Activated CD8-positive, alpha-beta memory T cell treated with anti-CD3 and anti-CD28 coated beads, Interleukin-2, amount 50 U/mL, for 24 hours (primary cell): ENCODE results near the gene FAM111B.
A peak's percentile ranks its signal among the peaks of the same experiment; 100 is the strongest.
"Not testable (repeated sequence)": the region's sequence is repeated elsewhere in the genome, so short reads cannot be mapped to it uniquely, and the experiment has no call there.

Source experiments
- DNase-seq: peaks from one replicate; pipeline ENCODE4 v3.0.0-alpha.2; 2020; ENCODE audit errors: extremely low read depth

Gene FAM111B

GRCh38 chr11:59102259-59102765, 4.7 kb upstream of the FAM111B start:
- DNase-seq = peak; percentile 27

GRCh38 chr11:59107721-59108120, 684 bp downstream of the FAM111B start:
- DNase-seq = not testable (repeated sequence)

DNA sequence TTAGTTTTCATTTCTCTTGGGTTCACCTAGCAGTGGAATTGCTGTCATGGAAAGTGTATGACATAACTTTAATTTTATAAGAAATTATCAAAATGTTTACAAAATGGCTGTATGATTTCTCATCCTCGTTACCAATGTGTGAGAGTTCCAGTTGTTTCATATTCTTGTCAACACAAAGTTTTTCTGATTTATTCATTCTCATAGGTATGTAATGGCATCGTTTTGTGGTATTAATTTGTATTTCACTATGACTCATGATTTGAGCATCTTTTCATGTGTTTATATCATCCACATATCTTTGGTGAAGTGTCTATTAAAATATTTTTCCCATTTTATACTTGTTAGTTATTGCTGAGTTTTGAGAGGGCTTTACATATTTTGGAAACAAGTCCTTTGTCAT, 5.5 kb downstream of the FAM111B start:
- no peak for DNase-seq

- no peak for DNase-seq
Observed at GRCh38 chr11:59114344-59114743, 7.3 kb downstream of the FAM111B start.

GRCh38 chr11:59115553-59115952, 8.5 kb downstream of the FAM111B start:
- DNase-seq = no peak

DNA sequence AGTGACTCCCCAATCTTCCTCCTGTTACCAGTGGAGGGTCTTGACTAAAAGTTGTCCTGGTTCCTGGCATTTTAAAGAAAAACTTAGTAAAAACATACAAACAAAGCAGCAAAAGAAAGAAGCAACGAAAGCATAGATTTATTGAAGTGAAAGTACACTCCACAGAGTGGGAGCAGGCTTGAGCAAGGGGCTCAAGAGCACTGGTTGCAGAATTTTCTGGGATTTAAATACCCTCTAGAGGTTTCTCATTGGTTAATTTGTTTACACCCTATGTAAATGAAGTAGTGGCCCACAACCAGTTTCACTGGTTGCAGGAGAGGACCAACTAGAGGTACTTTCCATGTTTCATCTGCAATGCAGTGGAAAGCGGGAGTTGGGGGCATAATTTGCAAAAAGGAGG, 10.7 kb downstream of the FAM111B start:
- no peak for DNase-seq

DNA sequence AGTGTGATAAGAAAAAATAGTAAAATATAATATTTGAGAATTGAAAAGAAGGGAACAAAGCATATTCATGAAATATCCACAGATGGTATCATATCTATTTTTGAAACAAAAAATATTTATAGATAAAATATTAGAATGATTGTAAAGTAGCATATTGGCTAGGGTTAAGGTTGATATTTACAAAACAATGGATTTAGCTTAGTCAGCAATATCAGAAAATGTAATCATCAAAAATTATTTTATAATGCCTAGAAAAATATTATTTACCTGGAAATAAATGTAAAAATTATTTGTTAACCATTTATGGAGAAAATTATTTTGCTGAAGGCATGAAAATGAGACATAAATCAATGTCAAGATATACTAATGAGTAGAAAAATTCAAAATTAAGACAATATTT, 12.8 kb downstream of the FAM111B start:
- no peak for DNase-seq

- DNase-seq = peak; percentile 71
Observed at GRCh38 chr11:59135648-59136461, 28.8 kb downstream of the FAM111B start.

- DNase-seq = not testable (repeated sequence)
Observed at GRCh38 chr11:59136551-59136950, 29.5 kb downstream of the FAM111B start.

- DNase-seq = no peak
Observed at GRCh38 chr11:59137190-59137589, 30.2 kb downstream of the FAM111B start.

DNA sequence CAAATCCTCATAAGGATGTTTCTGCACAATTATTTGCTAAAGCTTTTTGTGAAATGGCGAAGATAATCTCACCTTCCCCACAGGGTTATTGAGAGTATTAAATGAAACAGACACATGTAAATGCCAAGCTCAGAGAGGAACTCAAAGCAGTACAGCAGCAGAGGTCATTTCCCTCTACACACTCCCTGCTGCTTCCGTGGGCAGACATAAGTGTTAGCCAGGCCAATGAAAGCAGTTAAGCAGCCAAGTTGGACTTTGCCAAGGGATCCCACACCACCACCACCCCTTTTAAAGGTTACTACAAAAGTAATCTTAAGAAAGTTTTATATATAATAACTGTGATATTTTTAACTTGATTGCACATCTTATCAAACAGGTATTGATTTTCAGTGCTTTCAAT, 31.6 kb downstream of the FAM111B start:
- DNase-seq = no peak

DNA sequence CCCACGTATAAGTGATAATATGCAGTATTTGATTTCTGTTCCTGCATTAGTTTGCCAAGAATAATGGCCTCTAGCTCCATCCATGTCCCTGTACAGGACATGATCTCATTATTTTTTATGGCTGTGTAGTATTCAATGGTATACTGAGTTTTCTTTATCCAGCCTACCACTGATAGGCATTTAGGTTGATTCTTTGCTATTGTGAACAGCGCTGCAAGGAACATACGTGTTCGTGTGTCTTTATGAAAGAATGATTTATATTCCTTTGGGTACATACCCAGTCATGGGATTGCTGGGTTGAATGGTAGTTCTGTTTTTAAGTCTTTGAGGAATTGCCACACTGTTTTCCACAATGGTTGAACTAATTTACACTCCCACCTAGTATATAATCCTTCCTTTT, 34.2 kb downstream of the FAM111B start:
- DNase-seq = no peak

GRCh38 chr11:59141673-59142460, 34.8 kb downstream of the FAM111B start:
- DNase-seq = no peak

- DNase-seq = peak; percentile 57
Observed at GRCh38 chr11:59142530-59143507, 35.8 kb downstream of the FAM111B start, which contains the start of gene FAM111A. Gene FAM111A, plus strand, starts transcription at chr11:59142856. Its CDS starts 6,017 bp downstream, at chr11:59148873.

DNA sequence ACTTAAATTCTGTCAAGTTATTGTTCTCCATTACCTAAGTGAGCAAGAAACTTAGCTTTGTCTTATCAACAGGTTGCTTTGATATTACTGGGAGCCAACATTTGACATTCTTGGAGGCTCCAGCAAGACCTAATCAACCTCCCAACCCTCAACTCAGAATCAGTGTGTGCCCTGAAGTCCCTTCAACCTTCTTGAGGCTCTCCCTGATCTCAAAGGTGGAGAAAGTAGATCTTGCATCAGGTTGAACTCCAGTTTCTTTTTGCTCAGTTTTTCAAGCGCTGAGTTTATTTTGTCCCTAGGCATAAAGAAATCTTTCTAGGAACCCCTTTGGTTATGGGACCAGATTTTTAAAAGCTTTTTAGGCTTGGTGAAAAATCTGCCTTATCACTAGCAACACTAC, 37.1 kb downstream of the FAM111B start:
- no peak for DNase-seq

DNA sequence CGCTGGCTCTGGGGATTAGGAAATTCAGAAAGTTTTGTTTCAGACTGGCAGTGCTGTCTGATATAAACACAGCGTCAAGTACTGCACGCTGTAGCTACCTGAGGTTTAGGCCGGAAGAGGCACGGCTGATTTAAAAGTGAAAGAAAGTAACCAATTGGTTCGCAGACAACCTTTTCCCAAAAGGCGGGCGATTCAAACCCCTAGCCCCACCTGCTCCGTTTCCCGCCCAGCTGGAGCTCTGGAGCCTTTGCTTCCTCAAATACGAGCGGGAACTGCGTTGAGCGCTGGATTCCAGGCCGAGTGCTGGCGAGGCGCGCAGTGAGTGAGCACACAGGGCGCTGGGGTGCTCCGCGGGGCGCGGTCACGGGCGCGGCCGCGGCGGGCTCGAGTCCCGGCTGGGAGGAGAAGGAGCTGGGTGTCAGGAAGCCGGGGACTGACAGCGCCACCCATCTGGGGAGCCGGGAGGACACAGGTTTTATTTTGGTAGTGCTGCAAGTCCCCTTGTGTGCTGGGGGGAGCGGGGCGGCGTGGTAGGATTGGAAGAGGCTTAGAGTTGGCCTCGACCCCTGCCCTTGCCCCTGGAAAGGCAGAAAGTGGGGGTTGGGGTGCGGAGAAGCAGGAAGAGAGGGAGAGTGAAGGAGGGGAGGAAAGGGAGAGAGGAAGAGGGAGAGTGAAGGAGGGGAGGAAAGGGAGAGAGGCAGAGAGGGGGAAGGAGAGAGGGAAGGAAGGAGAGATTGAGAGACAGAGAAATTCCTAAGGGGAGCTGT, 37.7 kb downstream of the FAM111B start:
- DNase-seq = peak; percentile 37

GRCh38 chr11:59145534-59145933, 38.5 kb downstream of the FAM111B start:
- DNase-seq = no peak

DNA sequence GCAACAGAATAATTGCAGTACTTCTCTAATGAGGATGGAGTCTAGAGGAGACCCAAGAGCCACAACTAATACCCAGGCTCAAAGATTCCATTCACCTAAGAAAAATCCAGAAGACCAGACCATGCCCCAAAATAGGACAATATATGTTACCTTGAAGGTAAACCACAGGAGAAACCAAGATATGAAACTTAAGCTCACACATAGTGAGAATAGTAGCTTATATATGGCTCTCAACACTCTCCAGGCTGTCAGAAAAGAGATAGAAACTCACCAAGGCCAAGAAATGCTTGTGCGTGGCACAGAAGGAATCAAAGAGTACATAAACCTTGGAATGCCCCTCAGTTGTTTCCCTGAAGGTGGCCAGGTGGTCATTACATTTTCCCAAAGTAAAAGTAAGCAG, 44.7 kb downstream of the FAM111B start:
- DNase-seq = no peak

GRCh38 chr11:59152312-59152951, 45.4 kb downstream of the FAM111B start:
- DNase-seq = no peak

- DNase-seq = no peak
Observed at GRCh38 chr11:59154610-59155009, 47.6 kb downstream of the FAM111B start.
